Measurements from ENCODE around the gene NID1. TPM values are rescaled to one million over a fixed set of nuclear protein-coding genes. Genes with fewer than 3 reads are reported as not detected.
A peak's percentile ranks its signal among the peaks of the same experiment; 100 is the strongest.

The NID1 gene
- total RNA-seq, 1 donor from 2014 or later: 186 TPM

DNA sequence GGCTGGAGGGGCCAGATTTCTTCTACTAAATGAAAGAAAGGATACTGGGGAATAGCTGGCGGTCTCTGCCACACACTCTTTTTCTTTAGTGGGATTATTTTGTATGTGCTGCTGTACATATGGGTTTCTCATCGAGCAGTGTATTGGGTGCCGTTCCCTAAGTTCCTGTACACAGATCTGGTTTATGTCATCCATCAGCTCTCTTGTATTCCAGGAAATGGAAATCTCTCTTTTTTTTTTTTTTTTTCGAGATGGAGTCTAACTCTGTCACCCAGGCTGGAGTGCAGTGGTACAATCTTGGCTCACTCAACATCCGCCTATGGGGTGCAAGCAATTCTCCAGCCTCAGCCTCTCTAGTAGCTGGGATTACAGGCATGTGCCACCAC lies 27.0 kb upstream of the NID1 start:
- peaks cover 6% of the 10 kb centered on the region for H3K27me3 Mint-ChIP-seq (ENCODE audit: unreplicated experiment)
- H3K9me3 Mint-ChIP-seq (ENCODE audit: unreplicated experiment): peaks cover 6% of the 10 kb centered on the region
- H3K4me1 Mint-ChIP-seq (ENCODE audit: unreplicated experiment): peaks cover 6% of the 10 kb centered on the region
- DNase-seq (ENCODE audit: low spot score): no peak
- peaks cover 12% of the 10 kb centered on the region for H3K36me3 Mint-ChIP-seq (ENCODE audit: low read depth, unreplicated experiment)
- H3K27ac Mint-ChIP-seq (ENCODE audit: unreplicated experiment): no peak overlapping the region
- no peak overlapping the region for H3K4me3 Mint-ChIP-seq (ENCODE audit: unreplicated experiment)
- TF ChIP-seq, protein P1, sequence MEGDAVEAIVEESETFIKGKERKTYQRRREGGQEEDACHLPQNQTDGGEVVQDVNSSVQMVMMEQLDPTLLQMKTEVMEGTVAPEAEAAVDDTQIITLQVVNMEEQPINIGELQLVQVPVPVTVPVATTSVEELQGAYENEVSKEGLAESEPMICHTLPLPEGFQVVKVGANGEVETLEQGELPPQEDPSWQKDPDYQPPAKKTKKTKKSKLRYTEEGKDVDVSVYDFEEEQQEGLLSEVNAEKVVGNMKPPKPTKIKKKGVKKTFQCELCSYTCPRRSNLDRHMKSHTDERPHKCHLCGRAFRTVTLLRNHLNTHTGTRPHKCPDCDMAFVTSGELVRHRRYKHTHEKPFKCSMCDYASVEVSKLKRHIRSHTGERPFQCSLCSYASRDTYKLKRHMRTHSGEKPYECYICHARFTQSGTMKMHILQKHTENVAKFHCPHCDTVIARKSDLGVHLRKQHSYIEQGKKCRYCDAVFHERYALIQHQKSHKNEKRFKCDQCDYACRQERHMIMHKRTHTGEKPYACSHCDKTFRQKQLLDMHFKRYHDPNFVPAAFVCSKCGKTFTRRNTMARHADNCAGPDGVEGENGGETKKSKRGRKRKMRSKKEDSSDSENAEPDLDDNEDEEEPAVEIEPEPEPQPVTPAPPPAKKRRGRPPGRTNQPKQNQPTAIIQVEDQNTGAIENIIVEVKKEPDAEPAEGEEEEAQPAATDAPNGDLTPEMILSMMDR (IDR thresholded peaks at IDR 0.05; ENCODE audit: unreplicated experiment): no peak

DNA sequence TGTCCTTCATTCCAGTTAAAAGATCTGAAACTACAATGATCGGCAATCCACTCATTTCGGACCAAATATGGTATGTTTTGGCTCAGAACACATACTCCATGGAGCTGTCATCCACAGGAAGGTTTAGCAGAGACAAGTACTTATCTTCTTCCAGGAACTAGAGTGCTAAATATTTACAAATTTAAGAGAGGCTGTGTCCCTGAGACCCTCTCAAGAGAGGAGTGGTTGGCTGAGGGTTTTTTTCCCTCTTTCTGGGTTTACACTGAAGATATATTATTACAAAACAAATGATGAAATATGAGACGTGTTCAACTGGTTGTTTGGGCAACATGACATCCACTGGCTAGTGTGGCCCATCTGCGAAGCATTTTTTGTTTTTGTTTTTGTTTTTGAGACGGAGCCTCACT lies 25.9 kb upstream of the NID1 start:
- no peak for DNase-seq (ENCODE audit: low spot score)
- peaks cover 7% of the 10 kb centered on the region for H3K36me3 Mint-ChIP-seq (ENCODE audit: low read depth, unreplicated experiment)
- H3K27ac Mint-ChIP-seq (ENCODE audit: unreplicated experiment): no peak overlapping the region
- H3K4me1 Mint-ChIP-seq (ENCODE audit: unreplicated experiment): peaks cover 16% of the 10 kb centered on the region
- peaks cover under 1% of the 10 kb centered on the region for H3K9me3 Mint-ChIP-seq (ENCODE audit: unreplicated experiment)
- no peak overlapping the region for H3K4me3 Mint-ChIP-seq (ENCODE audit: unreplicated experiment)
- TF ChIP-seq, protein P1 (IDR thresholded peaks at IDR 0.05; ENCODE audit: unreplicated experiment): no peak
- peaks cover 3% of the 10 kb centered on the region for H3K27me3 Mint-ChIP-seq (ENCODE audit: unreplicated experiment)

DNA sequence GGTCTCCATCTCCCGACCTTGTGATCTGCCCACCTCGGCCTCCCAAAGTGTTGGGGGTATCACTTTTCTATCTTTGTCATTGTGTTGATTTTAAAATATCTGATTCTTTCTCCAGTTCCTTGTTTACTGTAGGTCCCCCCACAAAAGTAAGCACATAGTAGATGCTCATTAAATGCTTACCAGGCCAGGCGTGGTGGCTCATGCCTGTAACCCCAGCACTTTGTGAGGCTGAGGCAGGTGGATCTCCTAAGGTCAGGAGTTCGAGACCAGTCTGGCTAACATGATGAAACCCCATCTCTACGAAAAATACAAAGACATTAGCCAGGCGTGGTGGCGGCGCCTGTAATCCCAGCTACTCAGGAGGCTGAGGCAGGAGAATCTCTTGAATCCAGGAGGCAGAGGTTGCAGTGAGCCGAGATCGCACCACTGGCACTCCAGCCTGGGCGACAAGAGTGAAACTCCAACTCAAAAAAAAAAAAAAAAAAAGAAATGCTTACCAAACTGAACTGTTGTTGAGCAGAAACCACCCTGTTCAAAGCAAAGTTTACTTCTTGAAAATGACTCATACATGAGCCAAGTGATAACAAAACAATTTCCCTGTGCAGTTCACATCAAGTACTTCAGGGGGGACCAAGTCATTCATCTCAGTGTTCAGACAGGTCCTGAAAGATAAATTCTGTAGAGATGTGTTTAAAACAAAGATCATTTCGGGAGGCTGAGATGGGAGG lies 24.3 kb upstream of the NID1 start:
- Mint-ChIP-seq H3K27me3 (ENCODE audit: unreplicated experiment) (peaks cover 9% of the 10 kb centered on the region), H3K36me3 (ENCODE audit: low read depth, unreplicated experiment) (peaks cover 8% of the 10 kb centered on the region), H3K4me3 (ENCODE audit: unreplicated experiment) (no peak overlapping the region), H3K27ac (ENCODE audit: unreplicated experiment) (no peak overlapping the region), H3K9me3 (ENCODE audit: unreplicated experiment) (peaks cover 4% of the 10 kb centered on the region), H3K4me1 (ENCODE audit: unreplicated experiment) (peaks cover 21% of the 10 kb centered on the region)
- DNase-seq (ENCODE audit: low spot score): no peak
- TF ChIP-seq, protein P1 (IDR thresholded peaks at IDR 0.05; ENCODE audit: unreplicated experiment): no peak

DNA sequence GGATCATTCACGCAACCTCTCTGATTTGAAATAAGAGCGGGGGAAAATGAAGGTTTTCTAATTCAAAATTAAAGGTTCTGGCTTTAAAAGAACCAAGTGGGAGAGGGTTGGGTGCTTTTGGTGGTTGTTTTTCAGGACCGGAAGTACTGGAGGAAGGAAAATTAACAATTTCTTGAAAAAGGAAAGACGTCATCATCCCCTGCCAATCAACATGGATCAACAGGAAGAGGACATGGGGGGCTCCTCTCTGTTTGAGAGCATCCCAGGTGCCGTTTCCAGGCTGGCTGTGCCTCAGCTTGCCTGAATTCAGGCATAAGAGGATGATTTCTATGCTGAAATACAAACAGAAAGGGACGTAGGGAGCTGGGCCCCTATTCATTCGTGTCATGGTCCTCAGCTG lies 21.6 kb upstream of the NID1 start:
- Mint-ChIP-seq H3K27ac (ENCODE audit: unreplicated experiment) (peak overlapping the region; percentile 42), H3K36me3 (ENCODE audit: low read depth, unreplicated experiment) (peaks cover 8% of the 10 kb centered on the region), H3K4me3 (ENCODE audit: unreplicated experiment) (no peak overlapping the region), H3K4me1 (ENCODE audit: unreplicated experiment) (peaks cover 27% of the 10 kb centered on the region), H3K9me3 (ENCODE audit: unreplicated experiment) (peaks cover 4% of the 10 kb centered on the region), H3K27me3 (ENCODE audit: unreplicated experiment) (peaks cover 9% of the 10 kb centered on the region)
- TF ChIP-seq, protein P1 (IDR thresholded peaks at IDR 0.05; ENCODE audit: unreplicated experiment): no peak
- no peak for DNase-seq (ENCODE audit: low spot score)

DNA sequence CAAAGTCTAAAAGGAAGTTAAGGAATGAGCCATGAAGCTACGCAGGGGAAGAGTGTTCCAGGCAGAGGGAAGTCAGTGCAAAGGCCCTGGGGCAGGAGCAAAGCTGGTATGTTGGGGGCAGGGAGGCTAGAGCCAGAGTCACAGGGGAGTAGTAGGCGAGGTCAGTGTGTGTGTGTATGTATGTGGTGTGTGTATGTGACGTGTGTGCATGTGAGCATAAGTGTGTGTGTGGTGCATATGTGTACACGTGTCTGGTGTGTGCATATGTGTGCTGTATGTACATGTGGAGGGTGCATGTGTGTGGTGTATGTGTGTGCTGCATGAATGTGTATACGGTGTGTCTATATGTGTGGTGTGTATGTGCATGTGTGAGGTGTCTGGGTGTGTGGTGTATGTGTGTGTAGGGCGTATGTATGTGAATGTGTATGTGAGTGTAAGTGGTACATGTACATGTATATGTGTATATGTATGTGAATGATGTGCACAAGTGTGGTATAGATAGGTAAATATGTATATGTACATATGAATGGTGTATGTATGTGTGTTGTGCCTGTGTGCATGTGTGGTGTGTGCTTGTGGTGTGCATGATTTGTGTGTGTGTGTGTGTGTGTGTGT lies 20.8 kb upstream of the NID1 start:
- H3K4me1 Mint-ChIP-seq (ENCODE audit: unreplicated experiment): peaks cover 26% of the 10 kb centered on the region
- peaks cover 9% of the 10 kb centered on the region for H3K27me3 Mint-ChIP-seq (ENCODE audit: unreplicated experiment)
- H3K9me3 Mint-ChIP-seq (ENCODE audit: unreplicated experiment): peaks cover 4% of the 10 kb centered on the region
- peak overlapping the region; percentile 45 for H3K4me3 Mint-ChIP-seq (ENCODE audit: unreplicated experiment)
- H3K36me3 Mint-ChIP-seq (ENCODE audit: low read depth, unreplicated experiment): peaks cover 8% of the 10 kb centered on the region
- DNase-seq (ENCODE audit: low spot score): no peak
- TF ChIP-seq, protein P1 (IDR thresholded peaks at IDR 0.05; ENCODE audit: unreplicated experiment): no peak
- peak overlapping the region; percentile 43 for H3K27ac Mint-ChIP-seq (ENCODE audit: unreplicated experiment)

Measured in endothelial cell (in vitro differentiated cells).